SHP77 (cell line): ENCODE results near the gene LTBP2.

Experiments
- DNase-seq, 2 experiments: peaks; one replicate each; lab custom pipeline; 2025; lab: John Stamatoyannopoulos, UW

The LTBP2 gene

DNA sequence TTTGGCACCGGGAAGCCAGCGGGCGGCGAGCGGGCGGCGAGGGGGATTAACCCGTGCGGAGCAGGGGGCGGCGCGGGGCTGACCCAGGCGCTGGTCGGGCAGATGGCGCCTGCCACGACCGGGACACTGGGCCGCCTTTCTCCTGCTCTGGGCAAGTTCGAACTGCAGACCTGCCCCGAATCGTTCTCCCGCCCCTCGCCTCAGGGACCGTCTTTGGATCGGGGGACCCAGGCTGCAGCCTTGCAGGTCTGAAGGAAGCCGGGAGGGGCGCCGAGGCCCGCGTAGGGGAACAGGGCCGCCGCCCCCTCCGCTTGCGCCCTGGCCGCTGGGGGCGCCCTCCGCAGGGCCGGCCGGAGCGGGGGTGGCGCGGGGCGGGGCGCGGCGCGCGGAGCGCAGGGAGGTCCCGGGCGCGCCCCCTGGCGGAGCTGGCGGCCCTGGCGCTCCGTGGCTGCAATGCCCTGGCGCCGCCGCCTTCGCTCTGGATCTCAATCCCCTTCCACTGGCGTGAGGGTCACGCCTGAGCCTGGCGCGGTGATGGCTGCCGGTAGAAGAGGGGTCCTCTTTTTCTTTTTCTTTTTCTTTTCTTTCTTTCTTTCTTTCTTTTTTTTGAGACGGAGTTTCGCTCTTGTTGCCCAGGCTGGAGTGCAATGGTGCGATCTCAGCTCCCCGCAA is 449 bp upstream of the LTBP2 start:
- DNase-seq = peak; percentile 60 to 75

DNA sequence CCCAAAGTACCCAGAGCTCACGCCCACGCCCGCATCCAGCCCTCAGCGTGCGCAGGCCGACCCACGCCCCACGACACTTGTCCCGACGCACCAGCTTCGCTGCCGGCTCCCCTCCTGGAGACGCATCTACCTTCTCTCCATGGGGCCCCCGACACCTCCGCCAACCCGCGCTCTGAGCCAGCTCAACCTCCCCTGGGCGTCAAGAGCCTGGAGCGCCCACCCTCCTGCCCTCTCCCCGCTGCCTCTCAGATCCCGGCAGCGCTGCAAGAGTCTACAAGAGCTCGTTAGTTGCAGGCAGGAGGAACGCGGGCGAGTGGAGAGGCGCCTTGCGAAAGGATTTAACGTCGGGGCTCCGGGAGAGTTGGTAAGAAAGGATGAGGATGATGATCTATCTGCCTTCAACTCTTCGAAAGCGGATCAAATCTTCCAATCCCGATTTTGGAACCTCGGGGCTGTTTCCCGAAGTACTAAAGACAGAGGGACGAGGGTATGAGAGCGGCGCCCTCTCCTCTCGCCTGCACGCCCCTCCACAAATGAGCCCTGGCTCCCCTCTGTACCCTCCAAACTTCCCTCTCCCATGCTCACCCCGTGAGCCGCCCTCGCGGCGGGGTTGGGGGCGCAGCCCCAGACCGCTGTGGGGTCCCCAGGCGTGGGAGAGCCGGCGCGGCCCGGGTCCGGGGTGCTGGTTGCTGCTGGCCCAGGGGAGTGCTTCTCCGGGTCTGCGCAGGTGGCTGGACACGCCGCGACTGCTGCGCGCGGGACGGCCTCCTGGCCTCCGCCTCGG is 979 bp downstream of the LTBP2 start:
- no peak for DNase-seq

DNA sequence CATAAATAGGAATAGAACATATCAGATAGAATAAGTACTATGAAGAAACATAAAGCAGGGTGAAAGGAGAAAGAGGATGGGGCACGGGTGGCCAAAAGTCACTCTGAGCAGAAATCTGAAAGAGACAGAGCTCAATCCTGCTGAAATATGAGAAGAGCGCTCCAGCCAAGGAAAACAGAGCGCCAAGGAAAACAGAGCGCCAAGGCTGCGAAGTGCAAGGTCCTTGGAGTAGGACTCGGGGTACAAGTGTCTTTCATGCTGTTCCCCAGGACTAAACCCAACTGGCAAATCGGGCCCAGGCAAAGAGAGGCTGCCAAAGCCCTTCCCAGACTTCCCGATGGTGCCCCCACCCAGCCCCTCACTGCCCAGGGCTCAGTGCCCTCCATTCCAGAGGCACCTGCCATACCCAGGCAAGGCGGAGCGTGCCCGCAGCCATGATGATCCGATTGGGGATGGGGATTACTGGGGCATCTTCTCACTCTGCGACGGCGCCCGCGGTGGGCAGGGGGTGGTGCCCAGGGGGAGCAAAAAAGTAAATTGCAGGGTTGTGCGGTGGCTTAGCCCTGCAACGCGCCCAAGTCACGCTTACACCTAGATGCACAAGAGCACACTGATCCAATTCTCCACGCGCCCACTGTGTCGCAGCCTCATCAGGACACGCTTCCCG is 1.7 kb downstream of the LTBP2 start:
- no peak for DNase-seq

DNA sequence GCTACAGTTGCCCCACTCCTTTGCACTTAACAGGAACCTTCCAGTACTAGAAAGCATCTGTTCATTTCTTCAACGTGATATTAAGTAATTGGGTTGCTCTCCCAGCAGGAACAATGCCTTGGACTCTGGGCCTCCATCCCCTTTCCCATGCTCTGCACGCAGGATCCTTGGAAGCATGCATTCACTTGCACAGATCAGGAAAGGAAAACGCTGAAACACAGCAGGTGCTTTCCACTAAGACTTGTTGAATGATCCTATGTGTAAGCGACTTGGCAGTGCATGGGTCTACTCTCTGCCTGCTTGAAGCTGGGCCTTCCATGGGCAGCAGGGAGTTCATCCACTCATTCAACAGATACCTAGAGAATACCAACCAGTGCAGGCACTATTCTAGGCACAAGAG is 2.3 kb downstream of the LTBP2 start:
- DNase-seq = no peak

DNA sequence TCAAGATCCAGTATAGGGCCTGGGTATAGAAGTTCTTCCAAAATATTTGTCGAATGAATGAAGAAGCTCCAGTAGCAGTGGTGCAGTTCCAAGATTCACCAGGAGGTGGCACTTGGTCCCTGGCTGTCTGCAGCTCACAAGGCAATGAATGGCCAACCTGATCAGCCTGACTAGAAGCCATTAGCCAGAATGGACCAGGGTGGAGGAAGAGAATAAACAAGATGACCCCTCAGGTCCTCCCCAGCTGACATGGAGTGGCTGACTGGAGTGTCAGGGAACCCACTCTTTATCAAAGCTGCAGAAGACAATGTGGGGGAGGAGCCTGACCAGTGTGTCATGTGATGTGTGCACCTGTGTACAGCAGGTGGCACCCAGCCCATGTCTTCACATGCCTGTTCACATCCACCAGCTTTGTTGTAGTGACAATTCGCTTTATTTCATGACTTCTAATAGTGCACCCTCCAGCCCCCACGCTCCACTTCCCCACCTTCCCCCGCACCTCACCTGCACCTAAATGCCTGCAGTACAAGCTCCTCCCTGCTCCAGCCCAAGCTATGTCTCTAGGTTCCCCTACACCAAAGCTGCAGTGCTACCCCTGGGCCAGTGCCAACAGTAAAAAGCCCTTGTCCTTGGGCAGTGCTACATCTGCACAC is 3.0 kb downstream of the LTBP2 start:
- DNase-seq = peak; percentile 62 to 66

DNA sequence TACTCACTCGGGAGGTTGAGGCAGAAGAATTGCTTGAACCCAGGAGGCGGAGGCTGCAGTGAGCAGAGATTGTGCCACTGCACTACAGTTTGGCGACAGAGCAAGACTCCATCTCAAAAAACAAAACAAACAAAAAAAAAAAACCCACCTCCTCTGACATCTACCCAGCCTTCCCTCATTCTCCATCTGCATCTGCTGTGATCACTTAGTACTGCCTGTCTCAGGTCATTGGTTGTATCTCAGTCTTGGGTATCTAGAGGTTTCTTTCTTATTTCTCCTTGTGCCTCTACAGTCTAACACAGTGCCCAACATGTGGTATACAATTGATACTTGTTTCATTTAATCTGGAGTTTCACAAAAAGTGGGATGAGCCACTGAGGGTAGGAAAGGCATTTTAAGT is 5.3 kb downstream of the LTBP2 start:
- no peak for DNase-seq

DNA sequence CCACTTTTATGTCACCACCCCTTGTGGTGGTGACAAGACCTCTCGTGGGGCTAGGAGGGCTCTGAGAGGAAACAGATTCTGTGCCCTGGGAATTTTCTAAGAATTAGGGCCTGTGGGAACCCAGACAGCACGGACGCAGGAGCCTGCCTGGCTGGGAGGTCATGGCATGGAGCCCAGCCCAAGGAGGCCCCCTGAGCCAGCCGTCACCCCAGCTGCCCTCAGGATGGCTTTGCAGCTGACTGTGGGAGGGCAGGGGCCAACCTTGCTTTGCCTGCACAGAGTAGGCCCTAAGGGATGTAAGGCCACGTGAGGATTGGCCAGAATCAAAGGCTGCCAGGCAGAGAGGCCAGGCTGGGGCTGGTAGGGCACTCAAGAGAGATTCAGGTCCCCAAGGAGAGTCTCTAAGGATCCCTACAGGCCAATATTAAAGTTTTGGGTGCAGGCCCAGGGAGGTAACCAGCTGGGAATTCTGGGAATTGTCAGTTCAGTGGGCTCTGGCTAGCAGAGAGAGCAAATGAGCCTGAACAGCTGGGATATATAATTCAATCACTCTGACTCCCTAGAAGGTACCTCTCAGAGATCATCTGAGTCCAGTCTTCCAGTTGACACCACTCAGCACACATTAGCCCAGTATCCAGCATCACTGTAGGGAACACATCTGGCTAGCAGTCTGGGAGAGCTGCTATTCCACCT is 6.4 kb downstream of the LTBP2 start:
- no peak for DNase-seq

DNA sequence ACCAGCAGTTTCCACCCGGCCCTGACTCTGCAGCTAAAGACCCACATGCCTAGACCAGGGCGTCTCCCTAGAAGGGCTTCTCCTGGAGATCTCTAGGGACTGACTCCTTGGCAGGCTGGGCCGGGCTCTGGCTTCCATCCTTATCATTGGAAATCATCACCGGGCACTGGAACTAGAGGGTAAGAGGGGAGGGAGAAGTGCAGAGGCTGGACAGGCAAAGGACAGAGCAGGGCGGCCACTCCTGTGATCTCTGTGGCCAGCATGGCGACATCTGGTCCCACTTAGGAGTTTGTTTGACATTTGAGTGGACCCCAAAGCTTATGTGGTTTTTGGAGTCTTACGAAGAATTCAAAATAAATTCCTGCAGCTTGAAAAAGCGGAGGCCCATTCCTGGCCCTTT is 7.1 kb downstream of the LTBP2 start:
- no peak for DNase-seq

DNA sequence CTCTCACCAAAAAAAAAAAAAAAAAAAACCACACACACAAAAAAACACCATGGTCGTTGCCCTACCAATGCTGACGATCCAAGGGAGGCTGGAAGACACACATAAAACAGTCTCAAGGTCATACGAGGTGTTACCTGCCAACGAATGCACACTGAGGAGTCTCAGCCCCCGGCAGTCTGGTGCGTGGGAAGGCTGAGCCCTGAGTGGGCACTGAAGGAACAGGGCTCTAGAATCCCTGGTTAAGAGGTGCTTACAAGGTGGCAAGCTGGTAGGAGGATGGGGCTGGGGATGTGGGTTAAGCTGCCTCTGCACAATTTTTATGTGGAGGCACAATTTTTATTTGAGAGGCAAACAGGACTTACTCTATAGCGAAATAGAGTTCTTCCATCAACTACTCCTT is 7.9 kb downstream of the LTBP2 start:
- DNase-seq = no peak

DNA sequence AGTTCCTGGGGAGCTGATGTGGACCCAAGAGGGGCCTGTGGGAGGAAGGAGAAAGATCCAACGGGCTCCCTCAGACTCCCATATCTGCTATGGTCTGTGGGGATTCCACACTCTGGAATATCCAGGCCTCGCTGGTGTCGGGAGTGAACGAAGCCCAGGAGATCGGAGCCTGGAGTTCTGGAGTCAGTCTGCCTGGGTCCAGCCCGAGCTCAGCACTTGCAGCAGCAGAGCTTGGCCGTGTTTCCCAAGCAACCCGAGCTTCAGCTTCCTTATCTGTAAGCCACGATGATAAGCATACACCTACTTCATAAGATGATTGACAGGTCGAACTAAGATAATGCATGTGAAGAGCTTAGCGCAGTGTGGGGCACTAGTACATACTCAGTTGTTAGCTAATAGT is 10.1 kb downstream of the LTBP2 start:
- no peak for DNase-seq

DNA sequence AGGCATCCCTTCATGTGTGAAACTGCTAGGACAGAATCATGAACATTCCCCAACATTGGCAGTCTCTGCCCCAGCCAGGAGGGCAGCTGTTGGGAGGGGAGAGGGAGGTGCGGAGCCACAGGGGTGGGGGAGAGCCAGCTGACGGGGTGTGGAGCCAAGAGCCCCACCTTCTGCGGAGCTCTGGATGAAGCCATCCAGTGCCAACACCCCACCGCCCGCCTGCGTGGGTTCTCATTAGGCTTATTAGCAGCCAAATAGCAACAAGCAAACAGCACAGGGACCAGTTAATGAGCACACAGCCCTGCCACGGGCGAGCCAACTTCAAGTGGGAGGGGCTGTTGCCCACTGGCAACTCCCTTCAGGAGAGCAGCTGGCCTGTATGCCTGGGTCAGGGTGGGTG is 12.1 kb downstream of the LTBP2 start:
- no peak for DNase-seq

DNA sequence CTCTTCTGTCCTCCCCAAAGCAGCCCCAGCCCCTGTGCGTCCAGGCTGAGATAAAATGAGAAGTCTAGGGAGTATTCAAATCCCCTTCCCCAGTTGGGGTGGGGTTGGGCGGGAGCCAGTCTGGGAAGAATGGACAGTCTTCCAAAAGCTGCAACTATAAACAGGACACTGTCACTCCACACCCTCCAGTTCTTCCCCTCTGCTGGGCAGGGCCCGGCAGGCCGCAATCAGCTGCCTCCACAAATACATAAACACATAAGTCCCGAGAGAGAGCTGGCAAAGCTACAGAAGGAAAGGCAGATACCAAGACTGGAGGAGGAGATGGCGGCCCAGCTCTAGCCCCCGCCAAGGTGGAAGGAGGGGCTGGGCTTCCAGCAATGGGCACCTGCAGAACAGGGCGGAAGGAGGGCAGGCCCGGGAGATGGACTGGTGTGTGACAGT is 12.7 kb downstream of the LTBP2 start:
- DNase-seq = no peak

DNA sequence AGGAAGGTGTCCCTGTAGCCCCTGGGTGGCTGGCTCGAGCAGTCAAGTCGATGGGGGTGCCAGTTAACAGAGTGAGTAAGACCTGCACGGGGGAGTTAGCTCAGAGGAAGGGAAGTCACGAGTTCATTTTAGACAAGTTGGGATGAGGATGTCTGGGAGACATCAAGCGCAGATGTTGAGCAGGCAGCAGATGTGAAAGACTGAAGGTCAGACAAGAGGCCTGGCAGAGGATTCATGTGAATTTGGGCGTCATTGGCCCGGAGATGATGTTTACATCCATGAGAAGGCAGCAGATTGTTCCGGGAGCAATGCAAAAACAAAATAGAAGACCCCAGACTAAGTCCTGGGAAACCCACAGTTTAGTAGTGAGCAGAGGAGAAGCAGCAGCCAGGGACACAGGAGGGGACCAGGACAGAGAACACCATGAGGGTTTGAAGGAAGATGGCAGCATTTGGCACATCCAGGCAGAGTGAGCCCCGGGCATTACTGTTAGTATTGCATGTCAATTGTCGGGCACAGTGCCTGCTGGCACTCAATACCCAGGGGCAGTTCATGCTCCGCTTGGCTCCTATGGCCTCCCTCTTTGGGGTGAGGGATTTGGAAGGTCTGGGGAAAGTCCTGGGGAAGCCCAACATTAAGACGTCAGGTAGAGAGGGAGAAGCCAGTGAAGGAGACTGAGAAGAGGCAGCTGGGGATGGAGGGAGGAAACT is 15.1 kb downstream of the LTBP2 start:
- DNase-seq = no peak

DNA sequence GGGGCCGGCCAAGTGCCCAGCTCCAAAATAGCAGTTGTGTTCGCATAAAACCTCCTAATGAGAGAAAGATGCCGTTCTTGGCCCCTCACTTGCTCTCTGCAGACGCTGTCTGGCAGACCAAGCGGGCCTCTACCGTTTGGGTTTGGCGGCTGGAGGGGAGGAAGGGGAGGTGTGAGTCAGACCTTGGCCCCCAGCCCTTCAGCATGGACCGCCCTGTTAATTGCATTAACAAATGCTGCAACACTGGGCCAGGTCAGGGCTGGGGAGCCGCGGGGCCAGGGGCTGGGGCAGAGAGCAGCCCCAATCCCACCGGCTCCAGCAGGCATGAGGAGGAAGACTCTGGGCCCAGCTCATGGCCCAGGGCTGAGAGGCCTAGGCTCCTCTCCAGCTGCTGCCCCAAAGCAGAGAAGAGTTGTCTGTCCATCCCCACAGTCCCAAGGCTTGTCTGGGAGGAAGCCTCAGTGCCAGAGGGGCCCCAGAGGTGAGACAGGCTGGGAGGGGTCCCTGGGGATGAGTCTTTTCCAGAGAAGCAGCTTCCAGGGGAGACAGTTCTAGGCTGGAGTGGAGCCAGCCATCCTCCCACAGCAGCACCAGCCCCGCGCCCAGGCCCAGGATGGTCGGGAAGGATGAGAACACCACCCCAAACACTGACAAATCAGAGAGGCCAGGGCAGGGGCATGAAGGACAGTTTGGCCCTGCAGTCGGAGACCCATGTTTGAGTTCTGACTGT is 16.9 kb downstream of the LTBP2 start:
- DNase-seq = no peak

DNA sequence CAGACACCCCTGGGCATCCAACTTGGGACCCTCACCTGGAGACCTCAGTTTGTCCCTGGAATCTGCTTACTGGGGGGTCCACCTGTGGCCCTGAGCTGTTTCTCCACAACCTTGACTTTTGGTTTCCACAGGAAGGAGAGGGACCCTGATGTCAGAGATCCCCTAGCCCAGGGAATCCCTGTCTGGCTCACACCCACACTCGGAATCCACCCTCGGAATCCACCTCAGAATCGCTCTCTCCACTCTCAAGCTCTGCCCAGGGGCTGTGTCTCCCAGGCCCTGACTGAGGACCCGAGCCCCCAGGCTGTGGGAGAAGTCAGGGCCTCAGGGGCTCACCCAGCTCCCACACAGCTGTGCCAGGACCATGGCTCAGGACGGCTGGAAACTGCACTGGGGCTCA is 17.4 kb downstream of the LTBP2 start:
- DNase-seq = no peak

DNA sequence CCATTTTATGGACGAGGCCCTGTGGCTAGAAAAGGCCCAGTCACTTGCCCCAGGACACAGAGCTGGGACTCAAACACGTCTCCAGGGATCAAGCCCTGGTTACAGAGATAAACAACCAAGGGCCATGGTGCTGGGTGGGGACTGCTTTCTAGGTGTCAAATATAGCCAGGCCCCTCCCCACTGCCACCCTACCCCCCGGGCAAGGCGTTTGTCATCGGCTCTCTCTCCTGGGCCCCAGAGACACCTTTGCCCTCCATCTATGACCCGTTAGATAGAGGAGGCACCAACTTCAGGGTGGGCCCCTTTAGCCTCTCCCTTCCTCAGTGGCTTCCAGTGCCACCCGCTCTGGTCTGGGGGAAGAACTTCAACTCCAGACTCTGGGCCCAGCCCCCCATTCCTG is 18.0 kb downstream of the LTBP2 start:
- DNase-seq = no peak

DNA sequence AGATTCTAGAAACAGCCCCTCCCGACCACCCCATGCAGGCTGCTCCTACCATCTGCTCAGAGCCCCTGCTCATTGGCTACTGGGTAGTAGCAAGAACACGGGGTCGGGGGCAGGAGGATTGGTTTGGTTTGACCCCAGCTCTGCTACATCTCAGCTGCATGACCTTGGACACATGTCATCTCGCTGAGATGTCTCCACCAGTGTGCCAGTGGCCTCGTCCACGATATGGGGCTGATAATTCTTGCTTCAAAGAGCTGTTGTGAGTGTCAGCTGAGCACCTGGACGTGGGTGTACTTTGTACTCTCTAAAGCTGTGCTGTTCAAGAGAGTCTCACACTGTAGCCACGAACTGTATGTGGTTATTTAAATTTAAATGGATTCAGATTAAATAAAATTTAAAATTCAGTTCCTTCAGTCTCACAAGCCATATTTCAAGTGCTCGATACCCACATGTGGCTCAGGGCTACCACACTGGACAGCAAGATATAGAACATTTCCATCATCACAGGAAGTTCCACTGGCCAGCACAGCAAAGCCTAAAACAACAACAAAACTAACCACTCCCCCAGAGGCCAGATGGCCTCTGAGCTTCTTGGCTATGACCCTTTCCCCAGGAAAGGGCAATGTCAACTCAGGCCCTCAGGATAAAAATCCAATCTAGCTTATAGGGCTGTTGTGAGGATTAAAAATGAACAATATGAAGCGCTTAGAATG is 18.6 kb downstream of the LTBP2 start:
- no peak for DNase-seq

DNA sequence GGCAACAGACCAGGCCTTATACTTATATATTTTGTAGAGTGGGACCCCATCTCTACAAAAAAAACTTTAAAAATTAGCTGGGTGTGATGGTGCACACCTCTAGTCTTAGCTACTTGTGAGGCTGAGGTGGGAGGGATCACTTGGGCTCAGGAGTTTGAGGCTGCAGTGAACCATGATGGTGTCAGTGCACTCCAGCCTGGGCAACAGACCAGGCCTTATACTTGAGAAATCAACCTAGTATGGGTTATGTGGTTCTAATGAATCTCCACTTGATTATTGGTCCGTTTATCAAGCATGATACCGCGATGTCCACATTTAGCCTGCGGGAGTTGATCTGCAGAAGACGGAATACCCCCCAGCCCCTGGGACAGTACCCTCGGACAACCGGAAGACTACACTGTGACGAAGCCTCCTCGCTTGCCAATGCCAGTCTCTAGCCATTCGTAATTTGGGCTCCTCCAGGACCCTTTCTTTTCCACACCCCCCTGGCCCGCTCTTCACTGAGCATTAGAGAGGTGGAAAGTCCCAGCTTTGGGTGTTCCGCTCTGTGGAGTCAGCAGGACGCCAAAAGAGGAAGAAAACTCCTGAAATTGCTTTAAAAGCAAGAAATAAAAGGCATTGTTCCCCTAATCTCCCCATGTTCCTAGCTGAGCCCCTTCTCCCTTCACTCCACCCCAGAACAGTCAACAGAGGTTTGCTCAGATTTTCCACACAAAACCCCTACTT is 19.4 kb downstream of the LTBP2 start:
- DNase-seq = no peak

DNA sequence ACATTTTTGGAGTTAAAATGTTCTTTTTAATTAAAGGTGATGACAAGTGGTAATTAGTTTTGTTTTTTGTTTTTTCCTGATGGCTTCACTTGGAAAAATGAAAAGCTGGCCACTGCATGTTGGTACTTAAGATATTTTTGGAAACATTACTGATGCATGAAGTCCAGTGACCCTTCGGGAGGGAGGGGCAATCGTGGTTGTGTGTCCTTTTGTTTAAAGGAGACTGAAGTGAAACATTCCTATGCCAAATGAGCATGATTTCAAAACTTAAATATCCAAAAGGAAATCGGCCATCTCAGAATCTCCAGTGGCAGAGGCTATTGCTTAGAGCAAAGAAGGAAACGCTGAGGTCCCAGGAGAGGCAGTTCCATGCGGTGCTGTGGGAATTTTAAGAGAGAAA is 20.1 kb downstream of the LTBP2 start:
- no peak for DNase-seq
